Lower leg skin (tissue), 4 donors: ENCODE results near the gene ARHGAP9. TPM values are rescaled to one million over a fixed set of nuclear protein-coding genes. Genes with fewer than 3 reads are reported as not detected.

Experiments
- DNase-seq, 2 donors: peaks; one replicate each; pipeline ENCODE4 v3.0.0-alpha.2; 2019; ENCODE audit warnings: low spot score in 2 of 2
- H3K4me3 ChIP-seq: fragments of 200-600 bp; sonication (generic); 2 replicates; pipeline ENCODE4 v1.5.1; 2017; ENCODE audit warnings: mild to moderate bottlenecking, low read depth; ENCODE audit not compliant: poor library complexity, severe bottlenecking
- POLR2A ChIP-seq, 2 donors: fragments of 450-650 bp; IDR thresholded peaks; one replicate each; pipeline ENCODE4 v1.6.1; 2016 to 2017; ENCODE audit warnings: antibody characterized with exemption in 2 of 2, mild to moderate bottlenecking in 1 of 2, moderate library complexity in 1 of 2
- WGBS, 2 donors: methylation state at CpG; one replicate each; pipeline ENCODE4 v1.1.5; 2018; 5-methylcytosine and 5-hydroxymethylcytosine counted together
- intact Hi-C: fragments of 100-400 bp; cut with DNase I; formaldehyde crosslinking; loops from one replicate; pipeline ENCODE4 v1.15.0; 2023; ENCODE audit warnings: low total_unique reads
- total RNA-seq, 4 donors: library from RNA; depleted of rRNA; stranded (reverse); fragments of >200 nt; gene quantifications; one replicate each; pipeline ENCODE4 v1.1.0, GENCODE V29; 2016
- TF ChIP-seq, protein P1 (sequence below), 3 donors: fragments of 450-650 bp; IDR thresholded peaks; one replicate each; pipeline ENCODE4 v1.5.1; 2016; ENCODE audit warnings: antibody characterized with exemption in 3 of 3, mild to moderate bottlenecking in 3 of 3, moderate library complexity in 2 of 3

ARHGAP9 gene
- total RNA-seq, 4 donors from 2014 or later = 2.3 to 6.6 (median 3.1) TPM

DNA sequence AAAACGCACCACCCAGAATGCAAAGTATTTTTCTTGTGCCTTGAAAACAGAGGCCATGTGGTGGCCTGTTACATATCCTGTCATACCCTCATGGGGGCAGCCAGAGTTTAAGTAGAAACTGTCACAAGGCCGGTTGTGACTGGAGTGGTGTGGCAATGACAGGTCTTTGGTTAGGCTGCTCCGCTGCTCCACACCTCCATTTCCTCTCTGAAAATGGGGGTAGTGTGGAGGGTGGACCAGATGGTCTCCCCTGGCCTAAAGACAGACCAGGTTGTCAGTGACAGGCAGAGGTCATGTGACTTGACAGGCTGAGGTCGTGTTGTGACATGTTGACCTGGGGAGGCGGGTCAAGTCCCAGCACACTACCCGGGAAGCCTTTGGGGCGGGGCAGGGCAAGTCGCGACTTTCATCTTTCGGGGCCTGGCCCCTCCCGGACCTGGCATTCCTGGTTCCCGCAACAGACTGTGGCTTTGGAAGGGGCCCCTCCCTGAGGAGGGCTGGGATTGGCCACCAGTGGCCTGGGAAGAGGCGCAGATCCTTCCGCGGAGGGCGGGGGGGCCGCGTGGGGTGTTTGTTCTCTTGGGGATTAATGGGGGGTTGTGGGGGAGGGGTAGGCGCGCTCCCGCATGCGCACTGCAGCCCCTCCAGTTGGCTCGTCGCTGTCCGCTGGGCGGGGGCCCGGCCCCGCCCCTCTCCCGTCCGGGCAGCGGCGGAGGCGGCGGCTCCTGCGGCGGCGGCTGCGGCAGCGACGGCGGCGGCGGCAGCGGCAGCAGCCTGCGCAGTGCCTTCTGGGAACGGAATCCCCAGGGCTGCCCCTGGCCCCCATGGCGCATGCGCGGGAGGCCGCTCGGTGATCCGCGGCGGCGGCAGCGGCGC lies 42.6 kb upstream of the ARHGAP9 start, which contains the start of gene MBD6:
Gene MBD6 (plus strand): TSS at position 814 of the 876 bp plus-strand sequence. CDS start 1,480 bp downstream, outside the sequence.
- WGBS, 2 donors = 0 to 1% methylated on average over 19 to 22 of the region's 57 CpGs
- no peak for TF ChIP-seq POLR2A (IDR thresholded peaks at IDR 0.05)
- TF ChIP-seq, protein P1, sequence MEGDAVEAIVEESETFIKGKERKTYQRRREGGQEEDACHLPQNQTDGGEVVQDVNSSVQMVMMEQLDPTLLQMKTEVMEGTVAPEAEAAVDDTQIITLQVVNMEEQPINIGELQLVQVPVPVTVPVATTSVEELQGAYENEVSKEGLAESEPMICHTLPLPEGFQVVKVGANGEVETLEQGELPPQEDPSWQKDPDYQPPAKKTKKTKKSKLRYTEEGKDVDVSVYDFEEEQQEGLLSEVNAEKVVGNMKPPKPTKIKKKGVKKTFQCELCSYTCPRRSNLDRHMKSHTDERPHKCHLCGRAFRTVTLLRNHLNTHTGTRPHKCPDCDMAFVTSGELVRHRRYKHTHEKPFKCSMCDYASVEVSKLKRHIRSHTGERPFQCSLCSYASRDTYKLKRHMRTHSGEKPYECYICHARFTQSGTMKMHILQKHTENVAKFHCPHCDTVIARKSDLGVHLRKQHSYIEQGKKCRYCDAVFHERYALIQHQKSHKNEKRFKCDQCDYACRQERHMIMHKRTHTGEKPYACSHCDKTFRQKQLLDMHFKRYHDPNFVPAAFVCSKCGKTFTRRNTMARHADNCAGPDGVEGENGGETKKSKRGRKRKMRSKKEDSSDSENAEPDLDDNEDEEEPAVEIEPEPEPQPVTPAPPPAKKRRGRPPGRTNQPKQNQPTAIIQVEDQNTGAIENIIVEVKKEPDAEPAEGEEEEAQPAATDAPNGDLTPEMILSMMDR (IDR thresholded peaks at IDR 0.05) = no peak
- intact Hi-C loops = no loop called here
- DNase-seq = peak; percentile 92 to 98
- H3K4me3 ChIP-seq = peak within 1 kb of the TSS; percentile 76

DNA sequence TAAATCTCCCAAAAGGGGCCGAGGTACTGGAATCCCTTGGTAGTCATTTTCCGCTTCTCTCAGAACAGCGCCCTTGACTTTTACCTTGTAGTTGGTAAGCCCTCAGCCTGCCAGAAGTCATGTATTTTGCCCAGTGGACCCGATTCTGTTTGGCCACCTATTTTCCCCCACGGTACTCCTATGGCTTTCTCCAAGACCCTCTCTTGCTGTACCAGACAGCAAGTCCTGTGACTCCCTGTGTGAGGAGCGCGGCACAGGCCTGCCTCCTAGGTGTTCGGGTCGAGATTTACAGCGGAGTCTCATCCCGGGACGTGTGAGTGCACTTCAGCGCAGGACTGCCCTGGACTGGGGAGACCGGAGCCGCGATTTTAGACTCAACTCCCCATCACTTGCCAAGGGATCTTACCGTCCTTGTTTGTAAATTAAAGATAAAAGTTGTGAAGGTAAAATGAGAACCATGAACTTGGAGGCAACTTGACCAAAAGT lies 41.9 kb upstream of the ARHGAP9 start:
- TF ChIP-seq, protein P1 (IDR thresholded peaks at IDR 0.05) = no peak
- no peak for TF ChIP-seq POLR2A (IDR thresholded peaks at IDR 0.05)
- intact Hi-C loops = no loop called here
- WGBS, 2 donors = 38 to 41% methylated on average over 17 of the region's 17 CpGs
- no peak overlapping the region for H3K4me3 ChIP-seq
- DNase-seq = peak; percentile 51 to 88

DNA sequence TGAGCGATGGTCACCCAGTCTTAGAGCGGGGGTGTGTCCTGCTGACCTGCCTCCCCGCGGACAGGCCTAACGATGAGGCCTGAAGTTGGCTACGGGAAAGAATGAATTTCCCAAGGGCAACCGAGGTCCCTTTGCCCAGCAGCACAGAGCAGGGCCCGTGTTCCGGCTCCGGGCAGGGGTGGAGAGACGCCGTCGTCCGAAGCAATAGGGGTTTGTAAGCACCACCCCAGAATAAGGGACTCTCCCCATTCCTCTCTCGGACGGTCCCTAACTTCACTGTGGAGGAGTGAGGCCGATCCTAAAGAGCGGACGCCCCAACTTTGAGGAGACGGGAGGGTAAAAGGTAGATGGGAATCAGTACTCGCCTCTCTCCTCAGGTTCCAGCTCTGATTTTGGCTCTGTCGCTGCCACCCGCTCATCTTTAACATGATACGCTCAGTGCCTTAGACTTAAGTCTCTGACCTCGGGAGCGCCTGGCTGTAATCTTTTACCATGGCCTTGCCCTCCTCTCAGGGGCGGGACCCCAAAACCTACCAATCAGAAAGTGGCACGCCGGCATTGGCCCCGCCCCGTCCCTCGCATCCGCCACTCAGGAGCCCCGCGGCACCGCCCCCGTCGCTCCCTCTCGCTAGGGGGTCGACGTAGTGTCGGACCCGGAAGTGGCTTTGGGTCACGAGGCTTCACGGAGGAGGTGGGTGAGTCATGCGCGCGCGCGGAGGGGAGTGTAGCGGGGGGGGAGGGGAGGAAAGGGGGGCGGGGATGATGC lies 40.6 kb upstream of the ARHGAP9 start, which contains the start of gene DDIT3:
Gene DDIT3 (minus strand): TSS at position 462 of the 766 bp plus-strand sequence. CDS start 3,108 bp downstream, outside the sequence.
- WGBS, 2 donors = 0% methylated on average over 35 to 41 of the region's 52 CpGs
- intact Hi-C loops = no loop called here

DNA sequence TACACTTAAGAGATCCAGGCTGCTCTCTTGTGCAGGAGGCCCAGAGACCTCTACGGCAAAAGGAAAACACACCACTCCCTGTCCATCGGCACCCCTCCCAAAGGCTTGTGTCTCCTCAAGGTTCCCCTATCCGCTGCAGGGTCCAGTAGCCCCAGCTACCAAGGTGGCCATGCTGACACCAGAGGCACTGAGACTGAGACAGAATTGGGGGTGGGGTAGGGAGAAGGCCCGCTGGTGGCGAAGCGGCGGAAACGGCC lies 40.1 kb upstream of the ARHGAP9 start:
- DNase-seq = peak in 1 of 2 donors; percentile 47
- peak overlapping the region; percentile 85 for H3K4me3 ChIP-seq
- intact Hi-C loops = loop anchor here (5.0 kb wide), 1 partner anchor 1492 kb away; no protein-coding TSS in a partner anchor
- 0% methylated on average over 8 of the region's 8 CpGs for WGBS, 2 donors
- TF ChIP-seq, protein P1 (IDR thresholded peaks at IDR 0.05) = no peak
- TF ChIP-seq POLR2A (IDR thresholded peaks at IDR 0.05) = no peak

More for the DNA sequence above, 40.6 kb upstream of the ARHGAP9 start, which contains the start of gene DDIT3:
- DNase-seq = peak; percentile 99 to 100
- peak within 1 kb of the TSS; percentile 85 for H3K4me3 ChIP-seq
- TF ChIP-seq, protein P1 (IDR thresholded peaks at IDR 0.05) = no peak
- peak in 1 of 2 donors; percentile 99 for TF ChIP-seq POLR2A (IDR thresholded peaks at IDR 0.05)

DNA sequence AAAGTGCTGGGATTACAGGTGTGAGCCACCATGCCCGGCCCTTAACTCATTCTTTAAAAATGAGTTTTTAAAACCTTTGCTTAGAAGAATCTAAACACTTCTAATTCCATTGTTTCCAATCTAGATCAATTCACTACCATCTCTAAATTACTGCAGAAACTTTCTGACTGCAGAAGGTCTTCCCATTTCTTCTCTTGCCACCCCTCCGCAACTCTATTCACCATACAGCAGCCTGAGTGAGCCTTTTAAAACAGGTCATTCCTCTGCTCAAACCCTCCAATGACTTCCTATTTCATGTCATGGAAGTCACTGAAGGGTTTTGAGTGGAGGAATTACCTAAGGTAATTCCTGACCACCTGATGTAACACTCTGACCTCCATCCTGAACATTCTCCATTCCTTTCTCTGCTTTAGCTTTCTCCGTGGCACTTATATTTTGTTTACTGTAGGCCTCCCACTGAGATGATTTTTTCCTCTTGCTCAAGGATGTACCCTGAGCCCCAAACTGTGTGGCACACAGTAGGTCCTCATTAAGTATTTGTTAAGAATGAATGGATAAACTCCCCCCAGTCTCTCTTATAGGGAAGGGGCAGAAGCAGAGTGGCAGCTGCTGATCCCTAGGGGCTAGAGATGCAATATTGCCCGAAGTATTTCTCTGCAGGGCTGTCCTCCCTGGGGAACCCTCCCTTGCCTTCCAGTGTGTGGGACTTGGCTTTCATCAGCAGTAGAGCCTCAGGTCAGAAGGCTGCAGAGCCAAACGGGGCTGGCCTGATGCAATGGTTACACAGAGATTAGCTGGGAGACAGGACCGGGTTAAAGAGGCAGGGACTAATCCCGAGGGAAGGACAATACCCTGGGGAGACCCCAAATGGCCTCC lies 39.5 kb upstream of the ARHGAP9 start:
- peak overlapping the region; percentile 85 for H3K4me3 ChIP-seq
- peak; percentile 44 to 85 for DNase-seq
- intact Hi-C loops = loop anchor here (5.0 kb wide), 1 partner anchor 1492 kb away; no protein-coding TSS in a partner anchor
- 25 to 26% methylated on average over 7 of the region's 7 CpGs for WGBS, 2 donors
- no peak for TF ChIP-seq POLR2A (IDR thresholded peaks at IDR 0.05)
- TF ChIP-seq, protein P1 (IDR thresholded peaks at IDR 0.05) = no peak
